Neural crest cell (in vitro differentiated cells): ENCODE measurements around the gene PSKH1. TPM values are rescaled to one million over a fixed set of nuclear protein-coding genes. Genes with fewer than 3 reads are reported as not detected.
"Not testable (repeated sequence)": the region's sequence is repeated elsewhere in the genome, so short reads cannot be mapped to it uniquely, and the experiment has no call there.

ENCODE experiments used
- DNase-seq: peaks from one replicate; pipeline ENCODE4 v3.0.0; 2021; ENCODE audit warnings: low read depth, mixed read lengths, low spot score
- H3K27ac Mint-ChIP-seq: one replicate; pipeline ENCODE4 v1.8.0; 2021; ENCODE audit warnings: mild to moderate bottlenecking, mixed read lengths; ENCODE audit not compliant: unreplicated experiment
- H3K27me3 Mint-ChIP-seq: 2 replicates; pipeline ENCODE4 v1.8.0; 2021; ENCODE audit warnings: low read depth, mild to moderate bottlenecking, mixed read lengths
- H3K36me3 Mint-ChIP-seq: 2 replicates; pipeline ENCODE4 v1.8.0; 2021; ENCODE audit warnings: low read depth, mild to moderate bottlenecking, mixed read lengths
- H3K4me1 Mint-ChIP-seq: 2 replicates; pipeline ENCODE4 v1.8.0; 2021; ENCODE audit warnings: mixed read lengths
- H3K4me3 Mint-ChIP-seq: one replicate; pipeline ENCODE4 v1.8.0; 2021; ENCODE audit warnings: mild to moderate bottlenecking, mixed read lengths
- H3K9me3 Mint-ChIP-seq: 2 replicates; pipeline ENCODE4 v1.8.0; 2021; ENCODE audit warnings: mixed read lengths
- total RNA-seq: library from RNA; stranded (reverse); gene quantifications from 2 replicates; pipeline ENCODE4 v1.2.1, GENCODE V29; 2021
- TF ChIP-seq, protein P1 (sequence below): fragments of 200-600 bp; sonication (generic); conservative IDR thresholded peaks from 2 replicates; pipeline ENCODE4 v1.5.0; 2021; ENCODE audit warnings: antibody characterized with exemption, mild to moderate bottlenecking

The PSKH1 gene
- total RNA-seq, 1 donor from 2014 or later: 41.5 TPM

DNA sequence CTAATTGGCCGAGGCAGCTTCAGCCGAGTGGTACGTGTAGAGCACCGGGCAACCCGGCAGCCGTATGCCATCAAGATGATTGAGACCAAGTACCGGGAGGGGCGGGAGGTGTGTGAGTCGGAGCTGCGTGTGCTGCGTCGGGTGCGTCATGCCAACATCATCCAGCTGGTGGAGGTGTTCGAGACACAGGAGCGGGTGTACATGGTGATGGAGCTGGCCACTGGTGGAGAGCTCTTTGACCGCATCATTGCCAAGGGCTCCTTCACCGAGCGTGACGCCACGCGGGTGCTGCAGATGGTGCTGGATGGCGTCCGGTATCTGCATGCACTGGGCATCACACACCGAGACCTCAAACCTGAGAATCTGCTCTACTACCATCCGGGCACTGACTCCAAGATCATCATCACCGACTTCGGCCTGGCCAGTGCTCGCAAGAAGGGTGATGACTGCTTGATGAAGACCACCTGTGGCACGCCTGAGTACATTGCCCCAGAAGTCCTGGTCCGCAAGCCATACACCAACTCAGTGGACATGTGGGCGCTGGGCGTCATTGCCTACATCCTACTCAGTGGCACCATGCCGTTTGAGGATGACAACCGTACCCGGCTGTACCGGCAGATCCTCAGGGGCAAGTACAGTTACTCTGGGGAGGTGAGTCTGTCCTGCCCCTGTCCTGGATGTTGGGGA, 16.1 kb downstream of the PSKH1 start:
- no peak for DNase-seq

DNA sequence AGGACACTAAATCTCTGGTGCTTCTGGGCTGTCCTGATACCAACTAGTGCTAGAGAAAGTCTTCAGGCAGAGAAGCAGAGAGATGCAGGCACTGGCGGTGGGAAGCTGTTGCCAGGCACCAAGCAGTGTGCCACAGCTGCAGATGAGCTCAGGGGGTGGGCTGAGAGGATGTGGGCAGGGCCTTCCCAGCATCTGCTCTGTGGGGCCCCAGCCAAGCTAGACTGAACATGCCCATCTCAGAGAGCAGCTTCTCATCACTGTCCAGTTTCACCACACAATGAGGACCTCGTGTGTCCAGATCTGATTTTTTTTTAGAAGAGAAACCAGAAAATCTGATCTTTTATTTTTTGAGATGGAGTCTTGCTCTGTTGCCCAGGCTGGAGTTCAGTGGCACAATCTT, 17.1 kb downstream of the PSKH1 start:
- H3K4me3 Mint-ChIP-seq: no peak overlapping the region

More for the DNA sequence above, 16.1 kb downstream of the PSKH1 start:
- no peak overlapping the region for H3K27ac Mint-ChIP-seq
- no peaks in the 10 kb centered on the region for H3K4me1 Mint-ChIP-seq
- H3K9me3 Mint-ChIP-seq: no peaks in the 10 kb centered on the region
- H3K27me3 Mint-ChIP-seq: no peaks in the 10 kb centered on the region
- TF ChIP-seq, protein P1, sequence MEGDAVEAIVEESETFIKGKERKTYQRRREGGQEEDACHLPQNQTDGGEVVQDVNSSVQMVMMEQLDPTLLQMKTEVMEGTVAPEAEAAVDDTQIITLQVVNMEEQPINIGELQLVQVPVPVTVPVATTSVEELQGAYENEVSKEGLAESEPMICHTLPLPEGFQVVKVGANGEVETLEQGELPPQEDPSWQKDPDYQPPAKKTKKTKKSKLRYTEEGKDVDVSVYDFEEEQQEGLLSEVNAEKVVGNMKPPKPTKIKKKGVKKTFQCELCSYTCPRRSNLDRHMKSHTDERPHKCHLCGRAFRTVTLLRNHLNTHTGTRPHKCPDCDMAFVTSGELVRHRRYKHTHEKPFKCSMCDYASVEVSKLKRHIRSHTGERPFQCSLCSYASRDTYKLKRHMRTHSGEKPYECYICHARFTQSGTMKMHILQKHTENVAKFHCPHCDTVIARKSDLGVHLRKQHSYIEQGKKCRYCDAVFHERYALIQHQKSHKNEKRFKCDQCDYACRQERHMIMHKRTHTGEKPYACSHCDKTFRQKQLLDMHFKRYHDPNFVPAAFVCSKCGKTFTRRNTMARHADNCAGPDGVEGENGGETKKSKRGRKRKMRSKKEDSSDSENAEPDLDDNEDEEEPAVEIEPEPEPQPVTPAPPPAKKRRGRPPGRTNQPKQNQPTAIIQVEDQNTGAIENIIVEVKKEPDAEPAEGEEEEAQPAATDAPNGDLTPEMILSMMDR: no peak
- H3K4me3 Mint-ChIP-seq: no peak overlapping the region
- peaks cover 4% of the 10 kb centered on the region for H3K36me3 Mint-ChIP-seq

DNA sequence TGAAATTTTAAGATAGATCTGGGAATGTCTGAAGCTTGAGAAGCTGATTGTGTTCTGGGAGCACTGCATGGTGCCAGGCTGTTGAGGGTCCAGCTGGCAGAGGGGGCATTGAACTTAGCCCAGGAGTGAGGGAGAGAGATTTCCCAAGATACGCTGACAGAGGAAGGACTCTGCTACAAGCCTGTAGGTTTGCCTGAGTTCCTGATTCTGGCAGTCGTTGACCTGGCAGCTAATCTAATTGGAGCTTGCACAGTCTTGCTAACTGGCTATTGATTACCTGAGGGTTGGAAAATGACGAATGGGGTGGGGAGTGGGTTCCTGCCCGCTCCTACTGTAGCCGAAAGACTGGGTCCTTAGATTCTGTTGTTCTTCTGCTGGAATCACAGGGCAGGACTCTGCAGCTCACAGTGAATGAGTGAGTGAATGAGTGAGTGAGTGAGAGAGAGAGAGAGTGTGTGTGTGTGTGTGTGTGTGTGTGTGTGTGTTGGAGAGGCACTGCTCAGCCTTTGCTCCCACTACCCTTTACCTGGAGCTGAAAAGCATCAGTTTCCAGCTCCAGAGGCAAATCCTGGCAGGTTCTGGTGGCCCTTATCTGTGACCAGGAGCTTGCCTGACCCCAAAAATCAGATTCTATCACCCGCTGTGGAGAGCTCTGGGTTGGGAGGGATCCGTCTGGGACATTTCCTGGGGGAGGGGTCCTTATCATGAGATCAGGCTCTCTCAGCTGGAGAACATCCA, 21.9 kb downstream of the PSKH1 start:
- H3K27ac Mint-ChIP-seq: no peak overlapping the region
- no peaks in the 10 kb centered on the region for H3K36me3 Mint-ChIP-seq
- no peak overlapping the region for H3K4me3 Mint-ChIP-seq
- no peaks in the 10 kb centered on the region for H3K9me3 Mint-ChIP-seq
- no peak for DNase-seq
- H3K4me1 Mint-ChIP-seq: no peaks in the 10 kb centered on the region
- no peaks in the 10 kb centered on the region for H3K27me3 Mint-ChIP-seq
- TF ChIP-seq, protein P1: no peak

More for the DNA sequence above, 17.1 kb downstream of the PSKH1 start:
- Mint-ChIP-seq H3K9me3 (no peaks in the 10 kb centered on the region), H3K27me3 (no peaks in the 10 kb centered on the region), H3K27ac (peak overlapping the region; percentile 90), H3K36me3 (peaks cover 4% of the 10 kb centered on the region), H3K4me1 (no peaks in the 10 kb centered on the region)
- TF ChIP-seq, protein P1: no peak
- no peak for DNase-seq

DNA sequence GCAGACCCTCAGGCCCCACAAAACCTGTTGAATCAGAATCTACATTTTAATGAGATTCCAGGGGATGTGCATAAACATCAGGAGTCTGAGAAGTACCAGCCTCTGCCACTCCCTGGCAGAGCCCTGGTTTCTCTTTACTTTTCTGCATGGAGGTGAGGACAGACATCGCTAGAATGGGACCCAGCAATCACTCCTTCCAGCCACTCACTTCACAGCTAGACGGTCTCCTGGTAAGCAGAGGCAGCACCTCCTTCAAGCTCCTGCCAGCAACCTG, 22.4 kb downstream of the PSKH1 start:
- not testable (repeated sequence) for H3K4me1 Mint-ChIP-seq, H3K9me3 Mint-ChIP-seq, H3K36me3 Mint-ChIP-seq, H3K27ac Mint-ChIP-seq, DNase-seq, H3K27me3 Mint-ChIP-seq, H3K4me3 Mint-ChIP-seq

DNA sequence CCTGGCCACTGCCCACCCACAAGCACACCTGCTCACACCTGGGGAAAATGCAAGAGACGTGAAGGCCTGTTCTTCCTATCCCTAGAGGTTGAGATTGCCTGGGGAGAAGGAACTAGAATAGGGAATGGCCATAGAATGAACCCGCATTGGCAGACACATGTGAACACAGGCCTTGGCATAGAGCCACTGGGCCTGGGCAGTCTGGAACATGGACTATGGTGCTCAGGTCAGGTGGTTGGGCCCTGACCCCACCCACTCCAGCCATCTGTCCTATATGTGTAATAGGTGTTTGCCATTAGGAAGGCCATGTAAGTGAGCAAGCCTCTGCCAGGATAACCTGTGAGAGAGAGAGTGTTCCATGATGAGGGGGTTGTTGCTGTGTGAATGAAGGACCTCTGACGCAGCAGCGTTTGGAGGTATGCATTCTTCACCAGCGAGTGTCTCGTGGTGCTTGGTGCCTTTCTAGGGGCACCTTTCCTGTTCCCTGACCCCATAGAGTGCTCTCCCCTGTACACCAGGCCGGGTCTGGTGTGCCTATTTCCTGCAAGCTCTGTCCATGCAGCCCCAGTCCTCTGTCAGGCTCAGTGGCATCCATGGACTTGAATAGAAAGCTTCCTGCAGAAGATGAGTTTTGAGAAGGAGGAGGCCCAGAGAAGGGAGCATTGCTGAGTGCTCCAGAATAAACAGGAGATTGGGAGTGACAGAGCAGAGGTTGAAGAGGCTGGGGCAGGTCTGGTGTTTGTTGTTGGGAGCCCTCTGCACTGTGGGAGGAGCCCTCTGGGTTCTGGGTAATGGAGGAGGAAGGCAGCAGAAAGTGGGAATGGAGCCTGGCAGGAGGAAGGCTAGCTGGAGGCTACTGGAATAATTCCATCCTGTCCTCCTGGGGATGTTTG, 23.0 kb downstream of the PSKH1 start:
- Mint-ChIP-seq H3K9me3 (no peaks in the 10 kb centered on the region), H3K4me3 (no peak overlapping the region), H3K36me3 (no peaks in the 10 kb centered on the region), H3K27ac (no peak overlapping the region), H3K27me3 (no peaks in the 10 kb centered on the region), H3K4me1 (no peaks in the 10 kb centered on the region)
- TF ChIP-seq, protein P1: no peak
- no peak for DNase-seq
